Mucosa of descending colon (tissue), 3 donors: ENCODE results near the gene ATP1A1. TPM values are rescaled to one million over a fixed set of nuclear protein-coding genes. Genes with fewer than 3 reads are reported as not detected.

Source experiments
- ATAC-seq: fragments of 200-7000 bp; cut with Tn5 transposase; one replicate; pipeline ENCODE4 v1.9.1; 2020; ENCODE audit warnings: mild to moderate bottlenecking, moderate library complexity
- DNase-seq, 3 donors: peaks; one replicate each; pipeline ENCODE4 v3.0.0-alpha.2; 2020
- H3K36me3 ChIP-seq: fragments of 200-600 bp; one replicate; pipeline ENCODE4 v1.8.0; 2021; ENCODE audit warnings: low read depth, mild to moderate bottlenecking
- H3K4me1 ChIP-seq: fragments of 200-600 bp; one replicate; pipeline ENCODE4 v1.8.0; 2021; ENCODE audit warnings: low read depth, mild to moderate bottlenecking
- H3K4me3 ChIP-seq: fragments of 200-600 bp; one replicate; pipeline ENCODE4 v1.8.0; 2021; ENCODE audit warnings: mild to moderate bottlenecking
- H3K9me3 ChIP-seq: fragments of 200-600 bp; one replicate; pipeline ENCODE4 v1.8.0; 2021; ENCODE audit warnings: mild to moderate bottlenecking
- intact Hi-C, 2 donors: fragments of 100-400 bp; cut with DNase I in 1 of 2; cut with micrococcal nuclease in 1 of 2; formaldehyde crosslinking; loops; one replicate each; pipeline versions ENCODE4 v1.11.0 to v1.11.1; 2022; cut with DNase I, micrococcal nuclease
- total RNA-seq, 3 donors: library from RNA; stranded (reverse); fragmentation: NEBNext Ultra II Directional in 2 of 3; extraction: Animal tissue kit (Norgen Biotek cat#: 25700) in 2 of 3; gene quantifications; one replicate each; pipeline versions ENCODE4 v1.2.1 to v1.2.4, GENCODE V29; 2021 to 2023
- TF ChIP-seq, protein P1 (sequence below): fragments of 200-600 bp; IDR thresholded peaks from one replicate; pipeline ENCODE4 v1.8.0; 2022; ENCODE audit warnings: antibody characterized with exemption, mild to moderate bottlenecking
- donor health status: DM: no; HTN: no; CAD: no; lungs with moderate emphysema.
- donor health status: DM: no; HTN: no; CAD: no.
- donor health status: DM: no; HTN: yes; CAD: no.

Gene ATP1A1
- total RNA-seq, 3 donors from 2014 or later = 1,136 to 3,461 (median 1,634) TPM

DNA sequence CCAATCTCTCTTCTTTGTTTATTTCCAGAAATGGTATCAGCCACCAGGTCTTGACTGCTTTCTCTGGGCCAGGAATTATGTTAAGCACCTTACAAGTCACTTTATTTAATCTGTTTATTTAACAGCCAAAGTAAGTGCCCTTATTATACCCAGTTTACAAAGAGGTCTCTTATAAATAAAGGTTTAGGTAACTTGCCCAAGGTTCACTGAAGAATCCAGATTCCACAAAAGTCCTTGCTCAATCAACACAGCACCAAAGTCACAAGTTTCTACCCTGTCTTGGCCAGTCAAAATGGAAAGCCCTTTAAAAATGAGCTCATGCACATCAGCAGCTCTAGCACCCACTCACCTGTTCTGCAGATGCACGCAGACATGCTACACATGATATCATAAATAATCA is 28.0 kb upstream of the ATP1A1 start:
- no peak overlapping the region for H3K4me3 ChIP-seq
- H3K4me1 ChIP-seq = no peaks in the 10 kb centered on the region
- H3K9me3 ChIP-seq = no peaks in the 10 kb centered on the region
- no peaks in the 10 kb centered on the region for H3K36me3 ChIP-seq
- DNase-seq (no peak), ATAC-seq (no peak)
- TF ChIP-seq, protein P1, sequence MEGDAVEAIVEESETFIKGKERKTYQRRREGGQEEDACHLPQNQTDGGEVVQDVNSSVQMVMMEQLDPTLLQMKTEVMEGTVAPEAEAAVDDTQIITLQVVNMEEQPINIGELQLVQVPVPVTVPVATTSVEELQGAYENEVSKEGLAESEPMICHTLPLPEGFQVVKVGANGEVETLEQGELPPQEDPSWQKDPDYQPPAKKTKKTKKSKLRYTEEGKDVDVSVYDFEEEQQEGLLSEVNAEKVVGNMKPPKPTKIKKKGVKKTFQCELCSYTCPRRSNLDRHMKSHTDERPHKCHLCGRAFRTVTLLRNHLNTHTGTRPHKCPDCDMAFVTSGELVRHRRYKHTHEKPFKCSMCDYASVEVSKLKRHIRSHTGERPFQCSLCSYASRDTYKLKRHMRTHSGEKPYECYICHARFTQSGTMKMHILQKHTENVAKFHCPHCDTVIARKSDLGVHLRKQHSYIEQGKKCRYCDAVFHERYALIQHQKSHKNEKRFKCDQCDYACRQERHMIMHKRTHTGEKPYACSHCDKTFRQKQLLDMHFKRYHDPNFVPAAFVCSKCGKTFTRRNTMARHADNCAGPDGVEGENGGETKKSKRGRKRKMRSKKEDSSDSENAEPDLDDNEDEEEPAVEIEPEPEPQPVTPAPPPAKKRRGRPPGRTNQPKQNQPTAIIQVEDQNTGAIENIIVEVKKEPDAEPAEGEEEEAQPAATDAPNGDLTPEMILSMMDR = no peak
- intact Hi-C loops = no loop called here

DNA sequence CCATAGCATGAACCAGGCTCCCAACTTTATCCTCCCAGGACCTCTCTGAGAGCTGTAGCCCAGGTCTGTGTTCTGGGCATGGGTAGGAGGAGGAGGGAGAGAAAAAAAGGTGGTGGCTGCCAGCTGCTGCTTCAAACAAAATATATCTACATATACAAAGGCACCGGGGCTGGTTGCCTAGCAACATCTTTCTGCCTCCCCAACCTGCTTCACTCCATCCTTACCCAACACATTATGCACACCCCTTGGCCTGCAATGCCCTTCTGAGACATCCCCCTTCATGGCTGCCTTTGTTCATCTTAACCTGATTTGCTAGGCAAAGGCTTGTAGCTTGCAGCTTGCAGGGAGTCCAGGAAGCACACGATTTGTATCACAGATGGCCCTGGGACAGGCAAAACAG is 27.2 kb upstream of the ATP1A1 start:
- H3K36me3 ChIP-seq = no peaks in the 10 kb centered on the region
- intact Hi-C loops = no loop called here
- no peaks in the 10 kb centered on the region for H3K4me1 ChIP-seq
- no peaks in the 10 kb centered on the region for H3K9me3 ChIP-seq
- DNase-seq = no peak
- TF ChIP-seq, protein P1 = no peak
- no peak overlapping the region for H3K4me3 ChIP-seq
- peak; percentile 39 for ATAC-seq

DNA sequence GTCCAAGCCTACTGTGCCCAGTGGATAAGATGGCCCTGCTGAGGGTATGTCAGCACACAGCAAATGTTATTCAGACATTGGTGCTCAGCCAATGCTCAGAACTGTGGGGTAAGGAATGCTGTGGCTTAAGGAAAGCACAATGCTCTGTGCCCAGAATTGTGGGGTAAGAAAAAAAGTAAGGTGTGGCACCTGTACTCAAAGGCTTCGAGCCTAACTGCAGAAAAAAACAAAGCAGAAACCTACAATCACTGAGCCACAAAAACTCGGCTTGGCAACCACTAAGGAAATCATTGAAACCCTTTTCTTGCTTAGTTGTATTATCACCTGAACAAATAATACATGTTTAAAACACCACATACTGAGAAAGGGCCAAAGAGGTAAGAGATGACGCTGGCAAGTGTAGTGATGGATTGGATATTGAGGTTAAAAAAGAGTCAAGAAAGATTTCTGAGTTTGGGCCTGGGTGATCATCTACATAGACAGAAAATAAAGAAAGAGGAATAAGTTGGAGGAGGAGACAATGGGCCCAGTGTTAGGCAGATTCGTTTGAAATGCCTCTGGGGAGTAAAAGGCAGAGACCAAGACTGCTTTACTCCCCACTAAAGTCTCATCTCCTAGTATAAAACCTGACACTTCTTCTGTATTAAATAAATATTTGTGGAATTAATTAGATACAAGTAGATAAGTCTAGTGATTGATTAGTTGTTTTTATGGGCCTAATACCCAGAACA is 25.9 kb upstream of the ATP1A1 start:
- no peak for ATAC-seq
- no peak for DNase-seq
- no peak overlapping the region for H3K4me3 ChIP-seq
- intact Hi-C loops = no loop called here
- H3K36me3 ChIP-seq = no peaks in the 10 kb centered on the region
- H3K4me1 ChIP-seq = no peaks in the 10 kb centered on the region
- no peaks in the 10 kb centered on the region for H3K9me3 ChIP-seq
- TF ChIP-seq, protein P1 = no peak

DNA sequence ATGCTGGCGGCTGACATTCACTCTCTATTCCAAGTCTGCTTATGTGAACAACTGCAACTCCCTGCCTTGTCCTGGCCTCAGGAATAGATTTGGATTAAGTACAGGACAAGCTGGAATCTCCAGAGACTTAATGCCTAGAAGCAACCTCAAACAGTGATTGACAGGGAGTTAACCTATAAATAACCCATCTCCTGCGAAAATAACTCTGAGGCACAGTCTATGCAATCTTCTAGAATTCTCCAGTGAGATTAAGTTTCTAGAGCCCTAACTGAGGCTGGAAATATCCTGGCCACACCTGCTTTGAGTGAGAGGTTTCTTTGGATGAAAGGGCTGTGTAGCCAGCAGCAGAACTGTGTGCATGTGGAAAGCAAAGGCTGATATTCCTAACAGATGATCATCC is 25.3 kb upstream of the ATP1A1 start:
- Histone ChIP-seq H3K36me3 (no peaks in the 10 kb centered on the region), H3K4me3 (no peak overlapping the region), H3K4me1 (no peaks in the 10 kb centered on the region), H3K9me3 (no peaks in the 10 kb centered on the region)
- TF ChIP-seq, protein P1 = no peak
- DNase-seq (no peak), ATAC-seq (no peak)
- intact Hi-C loops = no loop called here

DNA sequence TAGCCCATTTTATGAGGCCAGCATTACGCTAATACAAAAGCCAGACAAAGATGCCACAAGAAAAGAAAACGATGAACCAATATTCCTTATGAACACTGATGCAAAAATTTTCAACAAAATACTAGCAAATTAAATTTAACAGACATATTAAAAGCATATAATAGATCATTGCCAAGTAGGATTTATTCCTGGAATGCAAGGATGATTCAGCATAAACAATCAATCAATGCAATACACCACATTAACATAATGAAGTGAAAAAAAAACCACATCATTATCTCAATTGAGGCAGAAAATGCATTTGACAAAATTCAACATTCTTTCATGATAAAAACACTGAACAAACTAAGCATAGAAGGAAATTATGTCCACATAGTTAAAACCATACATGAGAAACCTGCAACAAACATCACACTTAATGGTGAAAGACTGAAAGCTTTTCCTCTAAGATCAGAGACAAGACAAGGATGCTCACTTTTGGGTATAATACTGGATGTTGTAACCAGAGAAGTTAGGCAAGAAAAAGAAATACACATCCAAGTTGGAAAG is 22.9 kb upstream of the ATP1A1 start:
- ATAC-seq (no peak), DNase-seq (no peak)
- Histone ChIP-seq H3K4me1 (no peaks in the 10 kb centered on the region), H3K9me3 (no peaks in the 10 kb centered on the region), H3K36me3 (no peaks in the 10 kb centered on the region), H3K4me3 (no peak overlapping the region)
- intact Hi-C loops = no loop called here
- TF ChIP-seq, protein P1 = no peak
